Endodermal cell (in vitro differentiated cells): ENCODE data around the gene SMG6. TPM values are rescaled to one million over a fixed set of nuclear protein-coding genes. Genes with fewer than 3 reads are reported as not detected.
"Not testable (repeated sequence)": the region's sequence is repeated elsewhere in the genome, so short reads cannot be mapped to it uniquely, and the experiment has no call there.

Source experiments
- DNase-seq: peaks from one replicate; pipeline ENCODE4 v3.0.0-alpha.2; 2017
- H3K27ac ChIP-seq: 2 replicates; pipeline ENCODE4 v1.5.1; 2013; ENCODE audit warnings: mild to moderate bottlenecking, low read depth, low read length, moderate library complexity
- H3K27me3 ChIP-seq: 2 replicates; pipeline ENCODE4 v1.6.1; 2013; ENCODE audit warnings: mild to moderate bottlenecking, low read length, moderate library complexity; ENCODE audit not compliant: insufficient read depth, control insufficient read depth, poor library complexity, severe bottlenecking
- H3K36me3 ChIP-seq: 2 replicates; pipeline ENCODE4 v1.7.0; 2013; ENCODE audit warnings: mild to moderate bottlenecking, low read length, moderate library complexity; ENCODE audit not compliant: control insufficient read depth, insufficient read depth
- H3K4me1 ChIP-seq: one replicate; pipeline ENCODE4 v1.7.0; 2013; ENCODE audit warnings: low read length; ENCODE audit not compliant: control insufficient read depth, insufficient read depth
- H3K4me3 ChIP-seq: 2 replicates; pipeline ENCODE4 v1.5.1; 2013; ENCODE audit warnings: mild to moderate bottlenecking, low read length, moderate library complexity
- H3K9ac ChIP-seq: 2 replicates; pipeline ENCODE4 v1.6.1; 2013; ENCODE audit warnings: mild to moderate bottlenecking, low read length, moderate library complexity; ENCODE audit not compliant: poor library complexity, severe bottlenecking; ENCODE audit errors: extremely low read depth
- H3K9me3 ChIP-seq: 2 replicates; pipeline ENCODE4 v1.6.1; 2013; ENCODE audit warnings: mild to moderate bottlenecking, low read length, moderate library complexity; ENCODE audit not compliant: control insufficient read depth
- H3K27ac Mint-ChIP-seq: 2 replicates; pipeline ENCODE4 v1.8.0; 2020; ENCODE audit warnings: mixed read lengths
- H3K27me3 Mint-ChIP-seq: 2 replicates; pipeline ENCODE4 v1.8.0; 2021; ENCODE audit warnings: mild to moderate bottlenecking, mixed read lengths; ENCODE audit not compliant: insufficient read depth
- H3K36me3 Mint-ChIP-seq: 2 replicates; pipeline ENCODE4 v1.8.0; 2020; ENCODE audit warnings: low read depth, mixed read lengths
- H3K4me1 Mint-ChIP-seq: 2 replicates; pipeline ENCODE4 v1.8.0; 2020; ENCODE audit warnings: mixed read lengths
- H3K4me3 Mint-ChIP-seq: 2 replicates; pipeline ENCODE4 v1.8.0; 2020; ENCODE audit warnings: mild to moderate bottlenecking, moderate library complexity, mixed read lengths
- H3K9me3 Mint-ChIP-seq: 2 replicates; pipeline ENCODE4 v1.8.0; 2020; ENCODE audit warnings: mild to moderate bottlenecking, mixed read lengths
- WGBS, 2 experiments: methylation state at CpG; one replicate each; pipeline versions ENCODE4 v1.1.5 to v1.1.7; 2013; ENCODE audit warnings: missing lambda C conversion rate in 2 of 2, mixed read lengths in 1 of 2; ENCODE audit not compliant: insufficient coverage in 1 of 2, insufficient read length in 1 of 2; 5-methylcytosine and 5-hydroxymethylcytosine counted together
- total RNA-seq, 2 donors: library from RNA; stranded (reverse); fragmentation: NEBNext Ultra II Directional in 1 of 2; extraction: Animal tissue kit (Norgen Biotek cat#: 25700) in 1 of 2; gene quantifications; 2 replicates in 1 of 2; 3 replicates in 1 of 2; pipeline ENCODE4 v1.2.1, GENCODE V29; 2021
- TF ChIP-seq, protein P1 (sequence below): fragments of 200-600 bp; sonication (generic); conservative IDR thresholded peaks from 2 replicates; pipeline ENCODE4 v1.5.0; 2021; ENCODE audit warnings: antibody characterized with exemption, mild to moderate bottlenecking

The SMG6 gene
- total RNA-seq, 2 donors from 2014 or later, result 44.3 to 56.7 TPM

DNA sequence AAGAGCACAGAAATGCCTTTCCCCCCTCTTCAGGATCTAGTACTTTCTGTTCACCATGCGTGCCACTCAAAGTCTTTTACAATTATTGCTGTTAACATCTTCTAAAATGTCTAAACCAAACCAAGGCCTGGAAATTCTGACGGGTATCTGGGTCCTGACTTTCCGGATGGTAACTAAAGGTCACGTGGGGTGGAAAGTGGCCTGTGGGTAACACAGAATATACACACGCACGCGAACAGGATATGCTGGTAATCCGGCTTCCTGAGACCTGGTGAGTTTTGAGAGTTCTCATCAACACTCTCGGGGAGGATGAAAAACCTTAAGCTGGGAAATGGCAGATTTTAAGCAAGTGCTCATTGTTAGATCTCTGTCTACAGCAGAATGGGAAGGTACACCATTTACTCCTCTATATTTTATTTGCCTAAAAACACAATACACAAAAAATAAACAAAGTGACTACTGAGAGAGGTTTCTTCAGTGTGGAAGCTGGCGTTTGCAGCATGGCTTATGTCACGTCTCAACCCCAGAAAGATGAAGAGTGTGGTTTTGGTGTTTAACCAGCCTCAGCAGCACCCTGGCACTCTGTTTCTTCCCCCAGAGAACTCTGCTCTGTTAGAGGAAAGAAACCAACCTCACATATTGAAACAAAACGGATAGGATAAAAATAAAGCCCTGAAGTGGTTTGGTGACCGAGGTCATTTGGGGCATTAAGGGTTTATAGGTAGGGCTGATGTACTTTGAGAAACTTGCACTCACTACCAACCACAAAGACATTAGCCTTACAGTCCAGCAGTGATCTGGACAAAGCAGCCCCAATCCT, 37.3 kb downstream of the SMG6 start:
- Histone ChIP-seq H3K4me1 (no peaks in the 10 kb centered on the region), H3K27ac (no peak overlapping the region), H3K4me3 (no peak overlapping the region), H3K9ac (no peak overlapping the region), H3K27me3 (no peaks in the 10 kb centered on the region), H3K9me3 (no peaks in the 10 kb centered on the region), H3K36me3 (peaks cover 80% of the 10 kb centered on the region)
- Mint-ChIP-seq H3K9me3 (no peaks in the 10 kb centered on the region), H3K27me3 (no peaks in the 10 kb centered on the region), H3K36me3 (peaks cover 55% of the 10 kb centered on the region), H3K4me3 (no peak overlapping the region), H3K4me1 (peaks cover 18% of the 10 kb centered on the region), H3K27ac (no peak overlapping the region)
- TF ChIP-seq, protein P1, sequence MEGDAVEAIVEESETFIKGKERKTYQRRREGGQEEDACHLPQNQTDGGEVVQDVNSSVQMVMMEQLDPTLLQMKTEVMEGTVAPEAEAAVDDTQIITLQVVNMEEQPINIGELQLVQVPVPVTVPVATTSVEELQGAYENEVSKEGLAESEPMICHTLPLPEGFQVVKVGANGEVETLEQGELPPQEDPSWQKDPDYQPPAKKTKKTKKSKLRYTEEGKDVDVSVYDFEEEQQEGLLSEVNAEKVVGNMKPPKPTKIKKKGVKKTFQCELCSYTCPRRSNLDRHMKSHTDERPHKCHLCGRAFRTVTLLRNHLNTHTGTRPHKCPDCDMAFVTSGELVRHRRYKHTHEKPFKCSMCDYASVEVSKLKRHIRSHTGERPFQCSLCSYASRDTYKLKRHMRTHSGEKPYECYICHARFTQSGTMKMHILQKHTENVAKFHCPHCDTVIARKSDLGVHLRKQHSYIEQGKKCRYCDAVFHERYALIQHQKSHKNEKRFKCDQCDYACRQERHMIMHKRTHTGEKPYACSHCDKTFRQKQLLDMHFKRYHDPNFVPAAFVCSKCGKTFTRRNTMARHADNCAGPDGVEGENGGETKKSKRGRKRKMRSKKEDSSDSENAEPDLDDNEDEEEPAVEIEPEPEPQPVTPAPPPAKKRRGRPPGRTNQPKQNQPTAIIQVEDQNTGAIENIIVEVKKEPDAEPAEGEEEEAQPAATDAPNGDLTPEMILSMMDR, result no peak
- WGBS, 2 experiments, result 96 to 98% methylated on average over 8 to 11 of the region's 13 CpGs
- DNase-seq, result no peak

DNA sequence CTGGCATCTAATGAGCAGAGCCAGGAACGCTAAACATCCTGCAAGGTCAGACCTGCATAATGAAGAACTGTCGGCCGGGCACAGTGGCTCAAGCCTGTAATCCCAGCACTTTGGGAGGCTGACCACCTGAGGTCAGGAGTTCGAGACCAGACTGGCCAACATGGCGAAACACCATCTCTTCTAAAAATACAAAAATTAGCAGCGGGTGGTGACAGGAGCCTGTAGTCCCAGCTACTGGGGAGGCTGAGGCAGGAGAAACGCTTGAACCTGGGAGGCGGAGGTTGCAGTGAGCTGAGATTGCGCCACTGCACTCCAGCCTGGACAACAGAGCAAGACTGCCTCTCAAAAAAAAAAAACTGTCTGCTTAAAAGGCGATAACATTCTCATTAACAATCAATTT, 38.4 kb downstream of the SMG6 start:
- not testable (repeated sequence) for H3K4me1 ChIP-seq, H3K4me3 Mint-ChIP-seq, H3K9ac ChIP-seq, DNase-seq, H3K9me3 Mint-ChIP-seq, H3K9me3 ChIP-seq, H3K27me3 ChIP-seq, H3K27ac ChIP-seq, H3K27me3 Mint-ChIP-seq, H3K4me3 ChIP-seq
- WGBS, 2 experiments, result 90 to 97% methylated on average over 10 of the region's 10 CpGs
- H3K36me3 ChIP-seq, result peaks cover 76% of the 10 kb centered on the region
- peak overlapping the region; percentile 30 for H3K27ac Mint-ChIP-seq
- peaks cover 58% of the 10 kb centered on the region for H3K36me3 Mint-ChIP-seq
- peaks cover 21% of the 10 kb centered on the region for H3K4me1 Mint-ChIP-seq

GRCh38 chr17:2264067-2264860, 39.3 kb downstream of the SMG6 start:
- TF ChIP-seq, protein P1, result no peak
- Mint-ChIP-seq H3K27ac (peak overlapping the region; percentile 55), H3K27me3 (no peaks in the 10 kb centered on the region), H3K36me3 (peaks cover 58% of the 10 kb centered on the region), H3K4me3 (no peak overlapping the region), H3K4me1 (peaks cover 27% of the 10 kb centered on the region), H3K9me3 (no peaks in the 10 kb centered on the region)
- WGBS, 2 experiments, result 94 to 98% methylated on average over 5 to 10 of the region's 10 CpGs
- Histone ChIP-seq H3K9me3 (no peaks in the 10 kb centered on the region), H3K36me3 (peaks cover 76% of the 10 kb centered on the region), H3K27me3 (no peaks in the 10 kb centered on the region), H3K27ac (no peak overlapping the region), H3K9ac (no peak overlapping the region), H3K4me1 (no peaks in the 10 kb centered on the region), H3K4me3 (no peak overlapping the region)
- no peak for DNase-seq
